HG03520 (cell line): Measurements from ENCODE around the gene TANK.

Experiments
- ATAC-seq: cut with Tn5 transposase; IDR thresholded peaks from one replicate; pipeline ENCODE4 v1.9.1; 2021; ENCODE audit warnings: mild to moderate bottlenecking, moderate library complexity; ENCODE audit not compliant: unreplicated experiment

Gene TANK, protein sequence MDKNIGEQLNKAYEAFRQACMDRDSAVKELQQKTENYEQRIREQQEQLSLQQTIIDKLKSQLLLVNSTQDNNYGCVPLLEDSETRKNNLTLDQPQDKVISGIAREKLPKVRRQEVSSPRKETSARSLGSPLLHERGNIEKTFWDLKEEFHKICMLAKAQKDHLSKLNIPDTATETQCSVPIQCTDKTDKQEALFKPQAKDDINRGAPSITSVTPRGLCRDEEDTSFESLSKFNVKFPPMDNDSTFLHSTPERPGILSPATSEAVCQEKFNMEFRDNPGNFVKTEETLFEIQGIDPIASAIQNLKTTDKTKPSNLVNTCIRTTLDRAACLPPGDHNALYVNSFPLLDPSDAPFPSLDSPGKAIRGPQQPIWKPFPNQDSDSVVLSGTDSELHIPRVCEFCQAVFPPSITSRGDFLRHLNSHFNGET

DNA sequence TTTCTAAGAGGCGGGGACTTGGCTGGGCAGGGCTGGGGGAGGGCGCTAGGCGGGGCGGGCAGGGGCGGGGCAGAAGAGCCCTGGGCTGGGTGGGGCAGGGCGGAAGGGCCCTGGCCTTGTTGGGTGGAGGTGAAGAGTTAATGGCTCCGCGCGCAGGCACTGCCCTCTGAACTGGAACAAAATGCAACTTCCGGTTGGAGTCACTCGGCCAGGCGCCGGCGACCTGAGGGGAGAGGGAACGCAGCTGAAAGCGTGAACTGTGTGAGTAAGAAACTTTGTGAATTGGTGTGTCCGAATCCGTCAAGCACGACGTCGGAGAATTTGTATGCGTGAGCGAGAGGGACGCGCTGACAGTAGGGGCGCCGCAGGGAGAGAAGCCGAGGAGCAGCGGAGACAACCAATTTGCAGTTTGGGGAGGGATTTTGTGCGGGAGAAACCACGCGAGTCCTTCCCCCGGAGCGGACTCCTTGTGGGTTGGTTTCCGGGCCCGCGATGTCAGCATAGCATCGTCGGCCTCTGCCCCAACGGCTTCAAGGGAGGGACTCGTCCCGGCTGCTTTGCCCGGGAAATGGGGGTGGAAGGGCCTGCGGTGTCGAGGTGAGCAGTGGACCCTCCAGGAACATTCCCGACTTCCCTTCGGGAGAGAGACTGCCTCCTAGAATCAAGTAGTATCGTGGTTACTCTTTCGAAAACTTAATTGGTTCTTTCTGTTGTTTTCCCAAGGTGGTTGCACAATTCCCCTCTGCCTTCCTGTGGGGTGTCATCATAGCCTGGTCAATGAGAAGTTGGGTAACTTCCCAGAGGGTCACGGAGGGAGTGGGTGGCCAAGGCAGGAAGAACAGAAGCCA, at the start of gene TANK:
TANK (plus strand) TSS at position 203 of the 848 bp plus-strand sequence. CDS start 19,235 bp downstream, outside the sequence.
- ATAC-seq = peak; percentile 82

DNA sequence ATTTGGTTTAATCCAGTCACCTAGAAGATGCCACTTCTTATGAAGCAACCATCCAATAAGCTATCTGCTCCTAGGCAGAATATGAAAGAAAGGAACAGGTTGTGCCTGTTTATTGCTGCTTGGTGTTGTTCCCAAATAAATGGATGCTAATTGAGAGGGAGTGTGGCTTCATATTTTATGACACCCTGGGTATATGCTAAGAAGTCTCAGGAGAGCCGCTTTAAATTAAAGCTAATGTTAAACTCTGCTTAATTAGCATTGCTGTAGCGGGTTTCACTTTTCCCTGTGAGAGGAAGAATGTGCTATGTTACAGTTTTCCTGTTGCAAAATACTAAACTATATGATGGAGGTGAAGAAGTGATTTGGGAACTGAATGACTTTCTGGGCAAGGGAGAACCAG, 48.7 kb upstream of the TANK start:
- no peak for ATAC-seq

DNA sequence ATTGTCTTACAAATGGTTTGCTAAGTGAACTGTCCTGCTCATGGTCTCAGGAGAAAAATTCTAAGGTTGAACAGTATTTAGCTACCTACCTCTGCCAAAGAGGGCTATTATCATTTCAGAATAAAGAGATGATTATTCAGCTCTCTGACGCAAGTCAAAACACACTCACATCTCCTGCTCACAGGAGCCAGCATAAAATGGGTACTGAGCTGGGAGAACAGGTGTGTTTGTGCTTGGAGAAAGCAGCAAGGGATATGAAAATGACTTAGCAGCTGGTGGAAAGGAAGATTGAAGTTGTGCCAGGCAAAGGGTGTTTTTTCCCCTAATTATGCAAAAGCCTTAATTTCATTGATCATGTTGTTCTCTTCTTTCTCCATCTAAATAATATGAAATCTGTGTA, 47.3 kb upstream of the TANK start:
- ATAC-seq = no peak

DNA sequence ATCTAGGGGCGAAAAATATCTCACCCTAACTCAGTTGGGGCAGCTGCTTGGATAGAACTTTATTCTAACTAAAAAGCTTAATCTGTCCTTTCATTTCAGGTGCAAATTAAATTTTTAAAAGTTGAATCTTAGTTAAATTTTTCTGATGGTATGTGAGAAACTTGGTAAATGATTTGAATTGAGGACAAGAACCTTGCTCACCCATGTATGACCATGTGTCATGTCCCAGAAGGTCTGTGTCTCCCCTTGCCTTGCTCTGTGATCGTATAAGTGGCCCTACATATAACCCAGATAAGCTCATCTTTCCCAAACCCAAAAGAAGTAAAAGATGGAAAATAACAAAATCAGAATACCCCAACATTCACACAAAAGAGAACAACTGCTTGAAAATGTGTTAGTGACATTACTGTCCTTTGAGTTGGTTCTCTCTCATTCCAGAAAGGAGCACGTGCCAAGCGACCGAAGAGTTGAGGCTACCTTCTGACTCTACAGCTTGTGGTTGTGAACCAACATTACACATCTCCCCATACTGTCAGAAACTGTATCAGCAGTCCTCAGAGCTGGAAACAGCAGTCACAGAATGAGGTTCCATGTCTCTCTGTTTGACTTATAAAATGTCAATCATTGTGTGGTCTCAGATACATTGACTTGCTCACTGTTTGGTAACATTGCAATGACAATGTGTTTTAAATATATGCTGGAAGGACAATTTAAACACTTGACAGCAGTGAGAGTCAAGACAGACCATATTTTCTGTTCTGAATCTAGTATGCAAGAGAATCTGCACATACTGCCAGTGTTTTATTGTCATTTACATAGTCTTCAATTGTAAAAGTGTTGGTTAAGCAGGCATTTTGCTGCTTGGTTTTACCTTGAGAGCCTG, 46.3 kb upstream of the TANK start:
- ATAC-seq = no peak

DNA sequence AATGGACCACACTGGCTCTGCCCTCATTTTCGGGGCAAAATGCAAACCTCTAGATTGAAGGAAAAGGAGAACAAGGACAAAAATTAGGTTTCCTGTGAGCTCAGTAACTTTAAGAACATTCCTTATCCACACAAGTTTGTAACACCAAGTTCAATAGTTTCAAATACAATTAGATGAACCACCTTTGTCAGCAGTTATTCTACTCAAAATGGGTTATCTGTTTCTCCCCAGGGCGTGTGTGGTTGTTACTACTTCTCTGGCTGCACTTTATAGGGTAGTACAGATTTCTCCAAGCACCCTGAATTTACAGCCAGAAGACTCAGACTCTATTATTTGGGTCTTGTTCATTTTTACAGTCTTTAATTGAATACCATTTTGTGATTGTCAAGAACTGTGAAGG, 45.0 kb upstream of the TANK start:
- no peak for ATAC-seq

DNA sequence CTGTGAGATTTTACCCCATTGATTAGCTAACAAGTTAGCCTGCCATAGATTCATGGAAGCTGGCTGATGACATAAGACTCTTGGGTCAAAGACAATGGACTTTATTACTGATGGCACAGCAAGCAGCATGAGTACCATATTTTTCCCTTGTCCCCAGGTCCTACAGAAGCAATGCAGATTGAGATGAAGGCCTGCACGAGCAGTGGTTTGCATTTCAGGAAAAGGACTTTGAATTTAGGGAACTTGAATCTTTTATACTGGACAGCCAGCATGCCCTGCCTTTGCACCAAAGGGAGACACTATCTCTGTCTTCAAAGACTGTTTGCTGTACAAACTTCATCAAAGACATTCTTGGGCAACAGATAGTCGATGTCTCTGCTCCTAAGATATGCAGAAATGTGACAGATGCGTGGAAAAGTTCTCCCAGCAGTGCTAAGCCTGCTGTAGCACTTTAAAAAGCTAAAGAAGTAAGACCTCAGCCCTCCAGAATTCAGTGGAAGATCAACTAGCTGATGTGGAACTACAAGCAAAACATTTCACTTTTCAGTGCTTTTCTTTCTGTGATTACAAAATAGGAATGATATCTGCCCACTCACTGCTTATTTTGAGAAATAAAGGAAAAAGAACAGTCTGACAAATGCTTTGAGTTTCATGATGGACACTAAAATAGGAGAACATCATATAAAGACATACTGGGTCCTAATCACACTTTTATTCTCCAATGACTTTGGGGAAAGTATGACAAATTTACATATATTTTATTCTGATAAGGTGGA, 44.4 kb upstream of the TANK start:
- ATAC-seq = no peak

DNA sequence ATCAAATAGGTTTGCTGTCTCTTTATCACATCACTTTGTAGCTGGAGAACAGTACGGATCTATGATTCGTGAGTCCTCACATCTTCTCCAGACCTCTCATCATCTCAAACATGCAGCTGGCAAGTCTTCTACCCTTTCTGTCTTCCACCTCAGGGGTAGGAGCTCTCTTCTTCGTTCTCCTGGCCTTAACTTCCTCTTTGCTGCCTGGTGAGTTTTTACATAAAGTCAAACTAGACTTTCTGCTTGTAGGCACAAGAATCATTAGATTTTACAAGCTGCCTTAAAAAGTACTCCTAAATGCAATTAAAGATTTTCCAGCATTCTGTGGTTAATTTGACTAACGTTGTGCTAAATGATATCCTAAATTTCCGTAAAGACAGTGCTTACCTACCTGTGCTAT, 43.7 kb upstream of the TANK start:
- ATAC-seq = no peak

DNA sequence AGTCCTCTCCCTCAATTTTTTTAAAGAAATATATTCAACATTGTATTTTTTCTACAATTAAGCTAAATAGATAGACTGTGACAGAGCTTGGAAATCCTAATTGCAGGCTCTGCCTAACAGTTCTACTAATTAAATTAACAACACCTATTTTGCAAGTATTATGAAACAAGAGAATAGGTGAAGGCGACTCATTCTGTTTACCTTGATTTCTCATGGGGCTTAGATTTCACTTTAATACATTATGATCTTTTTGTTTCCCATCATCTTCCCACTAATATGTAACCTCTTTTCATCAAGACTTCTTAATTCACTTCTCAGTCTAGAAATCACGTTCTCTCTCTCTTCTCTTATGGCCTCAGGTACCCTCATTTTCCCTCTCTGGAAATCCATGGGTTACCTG, 42.7 kb upstream of the TANK start:
- ATAC-seq = no peak

DNA sequence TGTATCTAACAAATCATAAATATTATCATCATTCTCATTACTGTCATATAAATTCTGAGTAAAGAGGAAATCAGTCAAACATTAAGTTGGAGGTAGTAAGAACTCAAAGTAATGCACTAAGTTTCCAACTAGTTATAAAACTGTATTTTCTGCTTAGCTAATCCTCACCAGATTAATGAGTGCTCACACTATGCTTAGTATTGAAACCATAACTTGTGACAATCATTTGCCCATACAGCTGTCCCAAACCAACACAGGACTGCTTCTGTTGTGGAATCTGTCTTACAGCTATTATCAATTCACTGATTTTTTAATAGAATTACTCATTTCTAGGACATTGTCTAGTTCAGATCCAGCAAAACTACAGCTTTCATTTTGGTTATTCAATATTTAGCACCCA, 41.5 kb upstream of the TANK start:
- no peak for ATAC-seq

DNA sequence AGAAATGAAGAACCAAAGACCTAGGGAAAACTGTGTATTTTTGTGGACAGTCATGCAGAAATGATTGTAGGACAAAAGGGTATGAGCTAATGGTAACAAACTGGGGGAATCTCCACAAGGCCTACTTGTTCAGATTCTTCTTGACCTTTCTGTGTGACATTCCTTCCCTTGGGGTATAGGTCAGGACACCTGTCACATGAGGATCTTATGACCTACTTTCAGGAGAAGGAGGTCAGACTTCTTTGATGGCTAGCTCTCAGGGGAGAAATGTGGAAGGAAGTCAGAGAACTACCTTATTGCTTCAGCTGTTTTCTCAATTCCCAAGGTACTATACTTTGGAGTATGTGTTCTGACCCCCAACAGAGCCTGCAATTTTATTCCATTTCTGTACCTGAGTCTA, 40.7 kb upstream of the TANK start:
- no peak for ATAC-seq

DNA sequence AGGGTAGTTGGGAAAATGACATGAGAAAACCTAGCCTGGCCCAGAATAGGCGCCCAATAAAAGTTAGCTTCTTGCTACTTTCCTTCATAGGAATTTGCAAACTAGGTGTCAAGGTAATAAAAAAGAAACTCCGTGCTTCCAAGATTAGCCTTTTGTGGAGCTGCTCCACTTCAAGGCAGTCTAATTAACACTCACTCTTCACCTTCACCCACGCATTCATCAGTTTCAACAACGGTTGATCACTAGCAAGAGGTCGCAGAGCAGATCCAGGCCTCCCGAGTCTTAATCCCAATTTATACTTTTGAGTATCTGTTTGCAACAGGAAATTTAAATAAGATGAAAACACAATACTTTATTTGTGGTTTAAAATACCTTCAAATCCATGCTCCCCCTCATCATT, 39.5 kb upstream of the TANK start:
- no peak for ATAC-seq

DNA sequence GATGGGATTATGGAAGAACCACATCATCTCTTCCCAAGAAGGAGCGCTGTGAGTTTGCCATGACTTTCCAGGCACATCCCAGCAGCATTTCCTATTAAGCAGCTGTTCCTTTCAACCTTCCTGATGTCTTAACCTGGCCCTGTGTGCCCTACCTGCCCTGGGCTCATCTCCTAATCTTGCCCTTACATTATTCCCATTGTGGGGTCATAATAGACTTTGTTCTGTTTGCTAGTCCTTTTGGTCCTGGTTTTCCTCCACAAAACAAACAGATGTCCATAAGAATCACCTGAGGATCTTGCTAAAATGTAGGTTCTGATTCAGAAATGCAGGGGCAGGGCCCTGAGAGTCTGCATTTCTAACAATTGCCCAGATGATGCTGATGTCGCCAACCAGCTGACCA, 38.6 kb upstream of the TANK start:
- ATAC-seq = no peak

DNA sequence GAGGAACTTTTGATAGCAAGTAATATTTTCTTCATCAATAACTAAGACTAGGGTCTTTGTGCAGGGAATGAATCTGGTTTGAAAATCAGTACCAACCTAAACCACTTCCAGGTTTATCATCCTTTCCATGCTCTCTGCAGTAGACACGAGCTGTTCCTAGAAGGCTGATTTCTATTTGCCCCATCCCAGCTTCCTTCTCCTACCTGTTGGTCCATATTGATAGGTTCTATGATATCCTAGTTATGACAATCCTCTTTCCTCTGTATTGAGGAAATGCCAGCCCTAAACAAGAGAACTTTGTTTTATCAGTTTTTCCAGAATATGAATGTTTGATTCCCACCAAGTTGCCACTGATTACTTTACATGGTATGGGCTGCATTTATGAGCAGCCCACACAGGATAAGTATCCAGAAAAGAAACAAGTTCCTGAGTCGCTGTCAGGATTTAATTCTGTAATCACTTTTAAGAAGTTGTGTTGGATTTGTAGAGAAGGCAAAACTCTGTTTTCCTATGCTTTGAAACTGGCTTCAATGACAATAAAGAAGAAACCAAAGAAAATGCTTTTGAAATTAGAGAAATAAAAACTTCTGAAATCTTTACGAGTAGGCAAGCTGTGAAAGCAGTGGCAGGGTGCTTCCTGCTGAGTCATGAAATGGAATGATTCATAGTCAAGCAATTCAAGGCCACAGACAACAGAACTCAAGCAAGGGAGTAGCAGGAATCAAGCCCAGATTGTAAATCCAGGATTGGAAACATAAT, 37.3 kb upstream of the TANK start:
- peak; percentile 40 for ATAC-seq

DNA sequence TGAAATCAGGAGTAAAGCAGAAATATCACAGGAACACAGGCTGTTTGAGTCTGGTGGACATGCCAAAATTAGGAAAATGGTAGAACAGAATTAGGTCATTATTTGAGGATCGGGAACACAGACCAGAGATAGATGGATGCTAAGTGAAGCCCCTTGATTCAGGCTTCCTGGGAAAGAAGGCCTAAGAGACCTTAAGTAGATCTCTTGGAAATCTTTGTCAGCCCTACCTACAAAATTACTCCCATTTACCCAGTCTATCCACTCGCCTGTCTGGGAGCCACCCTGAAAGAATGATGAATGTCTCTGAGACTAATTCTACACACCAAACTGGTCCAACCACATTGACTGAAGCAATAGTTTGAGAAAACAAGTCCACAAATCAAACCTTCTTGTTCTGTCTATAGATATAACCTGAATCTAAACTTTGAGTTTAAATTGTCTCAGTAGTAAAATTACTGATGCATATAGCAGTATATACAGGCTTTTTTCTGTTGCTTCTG, 36.6 kb upstream of the TANK start:
- no peak for ATAC-seq

DNA sequence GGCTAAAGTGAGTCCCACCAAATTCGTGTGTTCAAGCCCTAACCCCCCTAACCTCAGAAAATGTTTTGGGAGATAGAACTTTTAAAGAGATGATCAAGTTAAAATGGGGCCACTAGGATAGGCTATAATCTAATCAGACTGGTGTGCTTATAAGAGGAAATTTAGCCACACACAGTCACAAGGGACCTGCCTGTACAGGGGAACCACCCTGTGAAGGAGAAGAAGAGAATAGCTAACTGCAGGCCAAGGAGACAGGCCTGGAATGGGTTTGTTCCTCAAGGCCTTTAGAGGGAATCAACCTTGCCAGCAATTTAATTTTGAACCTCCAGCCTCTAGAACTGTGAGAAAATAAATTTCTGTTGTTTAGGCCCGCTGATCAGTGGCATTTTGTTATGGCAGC, 36.0 kb upstream of the TANK start:
- ATAC-seq = no peak

DNA sequence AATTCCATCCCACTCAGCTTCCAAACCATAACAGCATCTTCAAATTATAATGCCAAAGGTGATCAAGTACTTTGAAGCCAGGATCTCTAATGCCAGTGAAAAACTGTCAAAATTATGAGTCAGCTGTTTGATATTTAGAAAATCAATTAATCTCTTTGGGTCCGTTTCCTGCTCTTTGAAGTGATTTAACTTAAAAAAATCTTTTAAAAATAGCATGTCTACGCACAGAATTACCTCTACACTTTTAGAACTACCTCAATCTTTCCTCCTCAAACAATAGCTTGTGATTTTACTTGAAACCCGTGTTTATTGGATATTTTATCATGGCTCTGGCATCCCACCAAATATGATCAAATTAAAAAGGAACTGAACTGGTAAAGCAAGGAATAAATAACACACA, 31.3 kb upstream of the TANK start:
- no peak for ATAC-seq

DNA sequence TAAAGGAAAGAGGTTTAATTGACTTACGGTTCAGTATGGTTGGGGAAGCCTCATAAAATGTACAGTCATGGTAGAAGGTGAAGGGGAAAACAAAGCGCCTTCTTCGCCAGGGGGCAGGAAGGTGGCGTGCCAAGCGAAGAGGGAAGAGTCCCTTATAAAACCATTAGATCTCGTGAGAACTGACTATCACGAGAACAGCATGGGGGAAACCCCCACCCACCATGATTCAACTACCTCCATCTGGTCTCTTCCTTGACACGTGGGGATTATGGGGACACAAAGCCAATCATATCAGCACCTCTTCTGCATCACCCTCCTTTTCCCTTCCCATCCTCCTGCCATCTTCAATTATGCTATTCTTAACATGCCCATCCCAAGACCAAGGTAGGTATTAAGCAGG, 29.9 kb upstream of the TANK start:
- no peak for ATAC-seq

DNA sequence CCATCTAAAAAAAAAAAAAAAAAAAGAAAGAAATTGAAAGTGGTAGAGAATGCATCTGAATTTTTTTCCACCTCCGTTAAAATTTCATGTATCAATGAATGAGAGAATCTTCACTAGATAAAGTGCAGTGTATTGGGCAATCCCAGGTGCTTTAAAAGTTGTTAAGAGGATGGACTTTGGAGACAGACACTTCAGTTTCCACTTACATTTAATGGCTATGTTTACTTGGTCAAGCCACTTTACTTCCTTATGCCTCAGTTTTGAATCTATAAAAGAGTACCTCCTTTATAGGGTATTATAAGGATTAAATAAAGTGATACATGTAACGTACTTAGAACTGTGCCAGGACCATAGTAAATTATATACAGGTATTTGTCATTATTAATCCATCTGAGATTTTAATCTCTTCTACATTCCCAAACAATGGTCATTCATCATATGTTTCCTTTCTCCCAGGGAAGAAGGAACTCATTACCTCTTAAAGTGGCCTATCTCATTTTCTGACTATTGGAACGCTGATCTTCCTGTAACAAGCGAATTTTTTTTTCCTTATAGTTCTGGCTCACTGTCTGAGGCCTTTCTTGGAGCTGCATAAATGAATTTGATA, 29.1 kb upstream of the TANK start:
- ATAC-seq = no peak

DNA sequence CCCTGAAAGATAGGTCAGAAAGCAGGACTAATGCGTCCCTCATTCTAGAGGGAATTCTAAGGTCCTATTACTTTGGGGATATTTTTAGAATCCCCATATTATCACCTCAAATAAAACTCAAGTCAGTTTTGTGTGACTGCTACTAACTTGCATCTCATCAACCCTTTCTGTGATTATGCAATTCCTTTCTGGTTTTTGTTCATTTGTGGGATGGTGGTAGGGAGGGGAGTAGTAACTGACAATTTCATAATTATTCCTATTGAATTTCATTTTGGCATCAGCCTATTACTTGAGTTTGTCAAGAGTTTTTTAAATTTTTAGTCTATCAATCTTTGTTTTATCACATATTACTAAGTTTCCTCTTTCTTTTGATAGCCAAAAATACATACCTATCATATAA, 28.4 kb upstream of the TANK start:
- ATAC-seq = no peak
